Measurements from ENCODE around the gene KIRREL3. TPM values are rescaled to one million over a fixed set of nuclear protein-coding genes. Genes with fewer than 3 reads are reported as not detected.
"Not testable (repeated sequence)": the region's sequence is repeated elsewhere in the genome, so short reads cannot be mapped to it uniquely, and the experiment has no call there.

Gene KIRREL3
- total and polyA plus RNA-seq, 2 of the 8 experiments (the other 6 are each of a cell fraction or from before 2014, with no cell fraction given), result 0.29 to 0.32 TPM

DNA sequence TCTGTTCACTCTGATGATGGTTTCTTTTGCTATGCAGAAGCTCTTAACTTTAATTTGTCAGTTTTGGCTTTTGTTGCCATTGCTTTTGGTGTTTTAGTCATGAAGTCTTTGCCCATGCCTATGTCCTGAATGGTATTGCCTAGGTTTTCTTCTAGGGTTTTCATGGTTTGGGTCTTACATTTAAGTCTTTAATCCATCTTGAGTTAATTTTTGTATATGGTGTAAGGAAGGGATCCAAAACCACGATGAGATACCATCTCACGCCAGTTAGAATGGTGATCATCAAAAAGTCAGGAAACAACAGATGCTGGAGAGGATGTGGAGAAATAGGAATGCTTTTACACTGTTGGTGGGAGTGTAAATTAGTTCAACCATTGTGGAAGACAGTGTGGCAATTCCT is 48.0 kb downstream of the KIRREL3 start:
- H3K9me3 ChIP-seq (ENCODE audit: insufficient read depth in 2 of 2, low read depth in 1 of 2, low read length in 1 of 2); H2BK5ac ChIP-seq (ENCODE audit: low read depth, low read length); H3K27ac ChIP-seq (ENCODE audit: low read depth, low read length); H3K4me2 ChIP-seq (ENCODE audit: insufficient read depth in 1 of 2, low read depth in 2 of 2, low read length in 2 of 2); H3K4me1 ChIP-seq (replicated peaks in 1 of 4; ENCODE audit: control insufficient read depth in 3 of 4, insufficient read depth in 4 of 4, low read length in 3 of 4); H2AK5ac ChIP-seq (ENCODE audit: low read depth, low read length); H2BK12ac ChIP-seq (ENCODE audit: low read depth, low read length); H3K56ac ChIP-seq (replicated peaks; ENCODE audit: insufficient read length, low read depth, low read length); H2BK15ac ChIP-seq (ENCODE audit: low read length); H3K27me3 ChIP-seq (replicated peaks in 1 of 4; ENCODE audit: control insufficient read depth in 3 of 4, extremely low read depth in 1 of 4, insufficient read depth in 3 of 4, low read length in 3 of 4); FAIRE-seq; H3K18ac ChIP-seq (ENCODE audit: extremely low read depth, low read length); H3K14ac ChIP-seq (ENCODE audit: insufficient read length); H3K9ac ChIP-seq (replicated peaks in 1 of 4; ENCODE audit: extremely low read depth in 1 of 4, low read depth in 3 of 4, low read length in 3 of 4); H3K4me3 ChIP-seq (ENCODE audit: extremely low read depth in 1 of 4, insufficient read depth in 2 of 4, low read depth in 3 of 4, low read length in 4 of 4); H3K79me1 ChIP-seq (ENCODE audit: low read depth, low read length); H4K20me1 ChIP-seq (replicated peaks in 1 of 2; ENCODE audit: control insufficient read depth in 1 of 2, insufficient read depth in 2 of 2, low read length in 2 of 2); H3K23ac ChIP-seq (ENCODE audit: insufficient read length); H4K91ac ChIP-seq (replicated peaks; ENCODE audit: insufficient read length, low read length); H3K23me2 ChIP-seq (ENCODE audit: low read depth, low read length); H2BK120ac ChIP-seq (replicated peaks; ENCODE audit: low read depth, low read length); DNase-seq (ENCODE audit: low read depth in 1 of 2, low spot score in 2 of 2); H2AFZ ChIP-seq (ENCODE audit: low read length); POLR2A ChIA-PET (ENCODE audit: partially characterized antibody); H2BK20ac ChIP-seq (ENCODE audit: low read length); H3K4ac ChIP-seq (replicated peaks; ENCODE audit: insufficient read length, low read depth, low read length); H3K36me3 ChIP-seq (ENCODE audit: control insufficient read depth in 2 of 4, insufficient read depth in 4 of 4, low read length in 3 of 4); H3K79me2 ChIP-seq (ENCODE audit: control insufficient read depth in 1 of 2, insufficient read depth in 2 of 2, low read length in 2 of 2); H4K5ac ChIP-seq (ENCODE audit: insufficient read length, low read depth, low read length); H4K8ac ChIP-seq (ENCODE audit: extremely low read depth, insufficient read depth, low read length): not testable (repeated sequence)
- WGBS, 2 experiments (ENCODE audit: extremely low coverage in 1 of 2, insufficient coverage in 1 of 2, insufficient read length in 1 of 2, insufficient replicate concordance in 2 of 2, low coverage in 1 of 2, low lambda C conversion rate in 2 of 2, missing lambda C conversion rate in 1 of 2), result 84% methylated on average over 2 of the region's 2 CpGs; no CpG with 5 or more reads in 1 of the 2 experiments
- CTCF ChIA-PET (ENCODE audit: partially characterized antibody), result interaction anchor here (0.6 kb wide), 1 partner anchor 23 kb away, joined by 4 read pairs; no protein-coding TSS in a partner anchor

Measured in H1 (cell line).